Prostate gland (tissue), 2 donors: Measurements from ENCODE around the gene CCNL2. TPM values are rescaled to one million over a fixed set of nuclear protein-coding genes. Genes with fewer than 3 reads are reported as not detected.

Experiments
- DNase-seq: peaks from one replicate; pipeline ENCODE4 v3.0.0-alpha.2; 2019; ENCODE audit warnings: low spot score
- H3K27ac ChIP-seq, 2 donors: fragments of 200-600 bp; sonication (generic); 2 replicates each; pipeline ENCODE4 v1.5.1; 2017 to 2019
- H3K27me3 ChIP-seq: fragments of 200-600 bp; sonication (generic); replicated peaks from 2 replicates; pipeline ENCODE4 v1.5.1; 2019; ENCODE audit not compliant: insufficient read depth
- H3K36me3 ChIP-seq, 2 donors: fragments of 200-600 bp; sonication (generic); 1 replicate in 1 of 2; 2 replicates in 1 of 2; pipeline versions ENCODE4 v1.5.1 to v1.8.1; 2017 to 2019
- H3K4me1 ChIP-seq: fragments of 200-600 bp; sonication (generic); replicated peaks from 2 replicates; pipeline ENCODE4 v1.5.1; 2019
- H3K4me3 ChIP-seq, 2 donors: fragments of 200-600 bp; sonication (generic); 2 replicates each; pipeline ENCODE4 v1.5.1; 2017 to 2019
- H3K9me3 ChIP-seq: fragments of 200-600 bp; sonication (generic); 2 replicates; pipeline ENCODE4 v1.5.1; 2017
- POLR2A ChIP-seq: fragments of 450-650 bp; IDR thresholded peaks from one replicate; pipeline ENCODE4 v1.6.1; 2016; ENCODE audit warnings: antibody characterized with exemption, mild to moderate bottlenecking
- POLR2AphosphoS5 ChIP-seq: sonication (generic); formaldehyde crosslinking; IDR thresholded peaks from one replicate; pipeline ENCODE4 v1.6.1; 2017; ENCODE audit warnings: antibody characterized with exemption
- WGBS: methylation state at CpG from one replicate; pipeline ENCODE4 v1.1.5; 2018; 5-methylcytosine and 5-hydroxymethylcytosine counted together
- intact Hi-C: fragments of 100-400 bp; cut with DNase I; formaldehyde crosslinking; loops from one replicate; pipeline ENCODE4 v1.14.2; 2022
- total RNA-seq, 2 donors: library from RNA; depleted of rRNA; stranded (reverse); fragments of >200 nt; gene quantifications; one replicate each; pipeline ENCODE4 v1.1.0, GENCODE V29; 2016
- TF ChIP-seq, protein P1 (sequence below), 4 experiments: fragments of 200-600 bp in 2 of 4; fragments of 450-650 bp in 2 of 4; sonication (generic) in 2 of 4; IDR thresholded peaks; 1 replicate in 3 of 4; 2 replicates in 1 of 4; pipeline ENCODE4 v1.5.1; 2016 to 2019; ENCODE audit warnings: antibody characterized with exemption in 4 of 4, mild to moderate bottlenecking in 2 of 4, moderate library complexity in 2 of 4

Gene CCNL2
- total RNA-seq, 2 donors from 2014 or later: 116 to 242 TPM

DNA sequence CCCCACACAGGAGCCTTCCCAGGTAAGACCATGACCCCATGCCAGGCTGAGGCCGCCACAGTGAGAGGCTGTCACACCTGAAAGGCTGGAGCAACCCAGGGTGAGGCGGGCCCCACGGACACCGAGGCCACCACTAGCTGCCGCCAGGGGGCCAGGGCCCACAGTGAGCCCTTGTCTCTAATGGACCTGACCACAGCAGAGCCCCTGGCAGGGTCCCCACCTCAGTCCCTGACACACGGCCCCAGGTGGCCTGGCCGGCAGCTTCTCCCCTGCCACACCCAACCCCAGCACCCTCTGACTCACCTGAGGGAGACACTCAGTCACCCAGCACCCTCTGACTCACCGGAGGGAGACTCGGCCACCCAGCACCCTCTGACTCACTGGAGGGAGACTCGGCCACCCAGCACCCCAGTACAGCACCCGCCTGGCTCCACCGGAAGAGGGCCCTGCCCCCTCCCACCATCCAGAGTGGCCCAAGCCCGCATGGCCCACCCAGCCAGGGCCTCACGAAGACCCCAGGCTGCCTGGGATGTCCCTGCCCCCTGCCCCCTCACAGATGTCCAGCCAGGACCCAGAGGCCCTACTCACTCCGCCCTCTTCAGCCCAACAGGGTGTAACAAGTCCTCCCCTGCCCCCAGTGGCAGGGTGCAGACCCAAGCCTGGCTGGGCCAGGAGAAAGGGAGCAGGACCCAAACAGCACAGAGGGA, 54.3 kb downstream of the CCNL2 start:
- DNase-seq: no peak
- intact Hi-C loops: loop anchor here (5.0 kb wide), 1 partner anchor 38 kb away; the partner anchor contains the start of genes ACAP3 and PUSL1
- no peak overlapping the region for H3K27ac ChIP-seq
- no peaks in the 10 kb centered on the region for H3K9me3 ChIP-seq
- peaks cover 0 to 6% of the 10 kb centered on the region in 2 donors for H3K36me3 ChIP-seq
- TF ChIP-seq POLR2AphosphoS5: no peak
- no peak for TF ChIP-seq POLR2A
- TF ChIP-seq, protein P1, sequence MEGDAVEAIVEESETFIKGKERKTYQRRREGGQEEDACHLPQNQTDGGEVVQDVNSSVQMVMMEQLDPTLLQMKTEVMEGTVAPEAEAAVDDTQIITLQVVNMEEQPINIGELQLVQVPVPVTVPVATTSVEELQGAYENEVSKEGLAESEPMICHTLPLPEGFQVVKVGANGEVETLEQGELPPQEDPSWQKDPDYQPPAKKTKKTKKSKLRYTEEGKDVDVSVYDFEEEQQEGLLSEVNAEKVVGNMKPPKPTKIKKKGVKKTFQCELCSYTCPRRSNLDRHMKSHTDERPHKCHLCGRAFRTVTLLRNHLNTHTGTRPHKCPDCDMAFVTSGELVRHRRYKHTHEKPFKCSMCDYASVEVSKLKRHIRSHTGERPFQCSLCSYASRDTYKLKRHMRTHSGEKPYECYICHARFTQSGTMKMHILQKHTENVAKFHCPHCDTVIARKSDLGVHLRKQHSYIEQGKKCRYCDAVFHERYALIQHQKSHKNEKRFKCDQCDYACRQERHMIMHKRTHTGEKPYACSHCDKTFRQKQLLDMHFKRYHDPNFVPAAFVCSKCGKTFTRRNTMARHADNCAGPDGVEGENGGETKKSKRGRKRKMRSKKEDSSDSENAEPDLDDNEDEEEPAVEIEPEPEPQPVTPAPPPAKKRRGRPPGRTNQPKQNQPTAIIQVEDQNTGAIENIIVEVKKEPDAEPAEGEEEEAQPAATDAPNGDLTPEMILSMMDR (IDR thresholded peaks at IDR 0.05): peak in 2 of 4 experiments; percentile 27 to 30
- no peaks in the 10 kb centered on the region for H3K27me3 ChIP-seq
- H3K4me1 ChIP-seq: peaks cover 14% of the 10 kb centered on the region
- no peak overlapping the region for H3K4me3 ChIP-seq
- 68% methylated on average over 14 of the region's 15 CpGs for WGBS

GRCh38 chr1:1343811-1344421, 55.2 kb downstream of the CCNL2 start:
- WGBS: 91% methylated on average over 24 of the region's 24 CpGs
- H3K4me1 ChIP-seq: peaks cover 14% of the 10 kb centered on the region

GRCh38 chr1:1342584-1343115, 56.5 kb downstream of the CCNL2 start:
- intact Hi-C loops: no loop called here
- Histone ChIP-seq H3K27ac (no peak overlapping the region), H3K4me1 (peaks cover 14% of the 10 kb centered on the region), H3K27me3 (no peaks in the 10 kb centered on the region), H3K36me3 (peaks cover 0 to 11% of the 10 kb centered on the region in 2 donors), H3K4me3 (no peak overlapping the region), H3K9me3 (no peaks in the 10 kb centered on the region)
- 78% methylated on average over 18 of the region's 18 CpGs for WGBS
- no peak for TF ChIP-seq POLR2AphosphoS5
- TF ChIP-seq POLR2A: no peak
- TF ChIP-seq, protein P1 (IDR thresholded peaks at IDR 0.05): no peak
- no peak for DNase-seq

More at GRCh38 chr1:1343811-1344421, 55.2 kb downstream of the CCNL2 start:
- Histone ChIP-seq H3K36me3 (peaks cover 0 to 6% of the 10 kb centered on the region in 2 donors), H3K9me3 (no peaks in the 10 kb centered on the region), H3K27me3 (no peaks in the 10 kb centered on the region), H3K27ac (no peak overlapping the region), H3K4me3 (no peak overlapping the region)
- DNase-seq: no peak
- intact Hi-C loops: no loop called here
- TF ChIP-seq, protein P1 (IDR thresholded peaks at IDR 0.05): no peak
- TF ChIP-seq POLR2AphosphoS5 (no peak), POLR2A (no peak)

- Histone ChIP-seq H3K4me3 (no peak overlapping the region), H3K36me3 (peaks cover 0 to 11% of the 10 kb centered on the region in 2 donors), H3K4me1 (peaks cover 11% of the 10 kb centered on the region), H3K27me3 (no peaks in the 10 kb centered on the region), H3K9me3 (no peaks in the 10 kb centered on the region), H3K27ac (no peak overlapping the region)
- intact Hi-C loops: no loop called here
- WGBS: 93% methylated on average over 23 of the region's 28 CpGs
- TF ChIP-seq POLR2A (no peak), POLR2AphosphoS5 (no peak)
- TF ChIP-seq, protein P1 (IDR thresholded peaks at IDR 0.05): no peak
- DNase-seq: no peak
Measured at GRCh38 chr1:1342061-1342562, 57.0 kb downstream of the CCNL2 start.
